HepG2 (cell line): ENCODE data around the gene C14orf119. TPM values are rescaled to one million over a fixed set of nuclear protein-coding genes. Genes with fewer than 3 reads are reported as not detected.

ENCODE experiments used
- ATAC-seq: fragments of 200-7000 bp; cut with Tn5 transposase; 3 replicates; pipeline ENCODE4 v1.9.1; 2020; ENCODE audit warnings: mild to moderate bottlenecking, moderate library complexity
- BruUV-seq: library from RNA; stranded (reverse); fragments of 400-500 nt; replicated peaks from 2 replicates; lab custom pipeline; 2021; lab: Mats Ljungman, UMichigan
- CTCF ChIA-PET: fragments of 300-600 bp; formaldehyde crosslinking; extraction: SDS; loops from one replicate; lab custom pipeline; 2021; ENCODE audit warnings: low total read pairs, inconsistent platforms, low intra/inter-chr PET ratio; lab: Yijun Ruan, JAX
- POLR2A ChIA-PET: fragments of 350-600 bp; sonication (Branson Sonifier 250); formaldehyde crosslinking; loops from one replicate; lab custom pipeline; 2020; ENCODE audit warnings: antibody characterized with exemption, inconsistent platforms; lab: Yijun Ruan, JAX
- DNase-seq: peaks from one replicate; pipeline ENCODE4 v3.0.0-alpha.2; 2015; ENCODE audit warnings: low spot score
- FAIRE-seq: peaks from 3 replicates; lab custom pipeline; 2011; peaks lifted over from hg19 to GRCh38; lab: Jason Lieb, UNC
- H2AFZ ChIP-seq: one replicate; pipeline ENCODE4 v1.6.1; 2011; ENCODE audit warnings: low read length, inconsistent platforms
- H3K27ac ChIP-seq: fragments of 300-600 bp; 3 replicates; pipeline ENCODE4 v1.8.0; 2011; ENCODE audit warnings: mixed run types, mild to moderate bottlenecking, mixed read lengths, low read length, inconsistent platforms; ENCODE audit not compliant: insufficient read depth; ENCODE audit errors: extremely low read length
- H3K27me3 ChIP-seq, 2 experiments: fragments of 200-600 bp in 1 of 2; 2 replicates in 1 of 2; 3 replicates in 1 of 2; pipeline versions ENCODE4 v1.6.0 to v1.8.0; 2011; ENCODE audit warnings: low read length in 2 of 2, mild to moderate bottlenecking in 2 of 2, moderate library complexity in 2 of 2, inconsistent platforms in 1 of 2; ENCODE audit not compliant: insufficient read depth in 2 of 2, control insufficient read depth in 1 of 2
- H3K36me3 ChIP-seq, 2 experiments: fragments of 200-600 bp in 1 of 2; replicated peaks in 1 of 2; 2 replicates in 1 of 2; 3 replicates in 1 of 2; pipeline versions ENCODE4 v1.5.1 to v1.8.0; 2011; ENCODE audit warnings: low read length in 2 of 2, inconsistent platforms in 1 of 2; ENCODE audit not compliant: insufficient read depth in 2 of 2, control insufficient read depth in 1 of 2
- H3K4me1 ChIP-seq: 2 replicates; pipeline ENCODE4 v1.5.1; 2012; ENCODE audit warnings: low read length, inconsistent platforms; ENCODE audit not compliant: insufficient read depth
- H3K4me2 ChIP-seq: 2 replicates; pipeline ENCODE4 v1.6.0; 2011; ENCODE audit warnings: low read depth, low read length, inconsistent platforms
- H3K4me3 ChIP-seq, 3 experiments: fragments of 200-600 bp in 1 of 3; sonication (generic), shearing (Covaris generic) in 1 of 3; replicated peaks in 1 of 3; 2 replicates each; pipeline ENCODE4 v1.5.1; 2011 to 2016; ENCODE audit warnings: low read length in 3 of 3, inconsistent platforms in 2 of 3, low read depth in 2 of 3, mild to moderate bottlenecking in 2 of 3, control low read depth in 1 of 3, mixed read lengths in 1 of 3; ENCODE audit not compliant: insufficient read depth in 1 of 3
- H3K79me2 ChIP-seq: one replicate; pipeline ENCODE4 v1.6.1; 2011; ENCODE audit warnings: low read length, inconsistent platforms; ENCODE audit not compliant: insufficient read depth
- H3K9ac ChIP-seq: 2 replicates; pipeline ENCODE4 v1.6.0; 2011; ENCODE audit warnings: mild to moderate bottlenecking, low read depth, low read length, inconsistent platforms; ENCODE audit not compliant: insufficient read depth
- H3K9me3 ChIP-seq: 2 replicates; pipeline ENCODE4 v1.5.1; 2012; ENCODE audit warnings: mild to moderate bottlenecking, low read length
- H4K20me1 ChIP-seq: 2 replicates; pipeline ENCODE4 v1.6.0; 2011; ENCODE audit warnings: inconsistent platforms, mild to moderate bottlenecking, low read length, moderate library complexity; ENCODE audit not compliant: insufficient read depth
- DNMT1 ChIP-seq: sonication (generic); formaldehyde crosslinking; IDR thresholded peaks from 2 replicates; pipeline ENCODE4 v1.5.1; 2020; ENCODE audit warnings: mild to moderate bottlenecking, missing genetic modification reagents
- JARID2 ChIP-seq: sonication (generic); formaldehyde crosslinking; IDR thresholded peaks from 2 replicates; pipeline ENCODE4 v1.8.1; 2023; ENCODE audit warnings: missing genetic modification reagents, inconsistent platforms; ENCODE audit not compliant: insufficient replicate concordance
- NFATC3 ChIP-seq: sonication (generic); formaldehyde crosslinking; IDR thresholded peaks from 2 replicates; pipeline ENCODE4 v1.5.1; 2020; ENCODE audit warnings: mild to moderate bottlenecking, missing genetic modification reagents
- POLR2G ChIP-seq: fragments of 200-400 bp; formaldehyde crosslinking; IDR thresholded peaks from 2 replicates; pipeline ENCODE4 v1.6.1; 2018; ENCODE audit warnings: mild to moderate bottlenecking, low read depth, low read length, moderate library complexity
- RBM22 ChIP-seq: fragments of 200-400 bp; formaldehyde crosslinking; optimal IDR thresholded peaks from 2 replicates; pipeline ENCODE3; 2017; ENCODE audit warnings: mild to moderate bottlenecking, low read length, moderate library complexity
- RELA ChIP-seq: sonication (generic); formaldehyde crosslinking; IDR thresholded peaks from 2 replicates; pipeline ENCODE4 v1.4.0; 2020; ENCODE audit warnings: missing genetic modification reagents
- ZNF10 ChIP-seq: sonication (generic); formaldehyde crosslinking; IDR thresholded peaks from 2 replicates; pipeline ENCODE4 v1.4.0; 2020; ENCODE audit warnings: mild to moderate bottlenecking, low read depth, missing genetic modification reagents, borderline replicate concordance
- ZNF577 ChIP-seq: sonication (generic); formaldehyde crosslinking; IDR thresholded peaks from 2 replicates; pipeline ENCODE4 v1.4.0; 2020; ENCODE audit warnings: mild to moderate bottlenecking, low read depth, missing genetic modification reagents, borderline replicate concordance
- ZNF660 ChIP-seq: sonication (generic); formaldehyde crosslinking; IDR thresholded peaks from 2 replicates; pipeline ENCODE4 v1.5.1; 2020; ENCODE audit warnings: mild to moderate bottlenecking, low read depth, missing genetic modification reagents, borderline replicate concordance
- ZNF839 ChIP-seq: sonication (generic); formaldehyde crosslinking; IDR thresholded peaks from 2 replicates; pipeline ENCODE4 v1.4.0; 2020; ENCODE audit warnings: missing genetic modification reagents, mild to moderate bottlenecking, borderline replicate concordance
- WGBS: methylation state at CpG from one replicate; pipeline ENCODE4 v1.1.6; 2017; ENCODE audit warnings: low lambda C conversion rate; 5-methylcytosine and 5-hydroxymethylcytosine counted together
- in situ Hi-C: cut with HindIII; loops from 2 replicates; pipeline ENCODE4 v1.10.0; 2017; ENCODE audit warnings: low pct_unique_long_range_greater_than_20kb; ENCODE audit not compliant: extremely low pct_ligation_motif_present
- intact Hi-C: fragments of 100-400 bp; cut with micrococcal nuclease; formaldehyde crosslinking; loops from one replicate; pipeline ENCODE4 v1.10.0; 2022; ENCODE audit not compliant: unreplicated experiment
- polyA plus RNA-seq, 8 experiments: library from polyadenylated mRNA; depleted of rRNA in 3 of 8; stranded (reverse) in 7 of 8; unstranded in 1 of 8; fragments of >200 nt; fragmentation: Illumina TruSeq in 4 of 8; extraction: Trizol in 4 of 8; gene quantifications; 2 replicates each; pipeline versions ENCODE4 v1.2.1 to v1.2.3, GENCODE V29; 2011 to 2016; ENCODE audit warnings: low read depth in 4 of 8, missing spikeins in 1 of 8, mixed read lengths in 1 of 8; ENCODE audit not compliant: insufficient read depth in 1 of 8
- total RNA-seq, 5 experiments: library from RNA; depleted of rRNA; stranded (reverse); fragments of >200 nt; fragmentation: Illumina TruSeq; extraction: Trizol; gene quantifications; 2 replicates each; pipeline ENCODE4 v1.2.3, GENCODE V29; 2016; ENCODE audit warnings: low read depth in 1 of 5
- TF ChIP-seq, protein P1 (sequence below): fragments of 450-650 bp; IDR thresholded peaks from 2 replicates; pipeline ENCODE4 v1.6.1; 2016
- TF ChIP-seq, protein P2 (sequence below): sonication (generic); formaldehyde crosslinking; IDR thresholded peaks from 2 replicates; pipeline ENCODE4 v1.5.0; 2020; ENCODE audit warnings: missing genetic modification reagents, mild to moderate bottlenecking, borderline replicate concordance
- TF ChIP-seq, protein P3 (sequence below): sonication (generic); formaldehyde crosslinking; IDR thresholded peaks from 2 replicates; pipeline ENCODE4; 2020; ENCODE audit warnings: missing genetic modification reagents, mild to moderate bottlenecking, borderline replicate concordance

C14orf119 gene
- total and polyA plus RNA-seq, 2 of the 13 experiments (the other 11 are each of a cell fraction or from before 2014, with no cell fraction given) = 117 to 206 TPM

DNA sequence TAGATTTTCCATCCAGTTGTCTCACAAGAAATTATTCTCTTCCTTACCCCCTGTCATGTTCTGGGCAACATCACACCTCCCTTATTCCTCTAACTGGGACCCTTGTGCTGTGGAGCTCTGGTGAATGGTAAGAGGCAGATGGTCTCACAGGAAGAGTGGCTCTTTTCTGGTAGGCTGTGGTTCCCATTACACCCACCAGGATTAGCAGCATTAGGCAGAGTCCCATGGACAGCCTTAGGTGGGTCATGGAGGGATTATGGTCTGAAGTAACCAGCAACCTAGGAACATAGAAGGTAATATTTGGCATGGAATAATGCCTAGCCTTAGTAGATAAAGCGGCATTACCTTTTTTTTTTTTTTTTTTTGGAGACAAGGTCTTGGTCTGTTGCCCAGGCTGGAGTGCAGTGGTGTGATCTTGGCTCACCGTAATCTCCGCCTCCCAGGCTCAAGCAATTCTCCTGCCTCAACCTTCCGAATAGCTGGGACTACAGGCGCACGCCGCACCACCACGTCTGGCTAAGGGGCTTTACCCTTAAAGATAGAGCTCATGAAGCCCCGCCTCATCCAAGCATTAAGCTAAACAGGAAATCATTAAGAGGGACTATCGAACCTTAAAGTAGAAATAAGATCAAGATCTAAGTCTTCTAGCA lies 4.0 kb downstream of the C14orf119 start:
- Histone ChIP-seq H3K27me3 (peaks cover 8 to 34% of the 10 kb centered on the region in 2 experiments), H3K4me1 (peaks cover 28% of the 10 kb centered on the region), H3K4me2 (no peak overlapping the region), H4K20me1 (peaks cover 3% of the 10 kb centered on the region), H3K9me3 (no peaks in the 10 kb centered on the region), H3K27ac (no peak overlapping the region), H3K4me3 (no peak overlapping the region), H2AFZ (no peak overlapping the region), H3K79me2 (peaks cover 34% of the 10 kb centered on the region), H3K36me3 (peaks cover 12 to 24% of the 10 kb centered on the region in 2 experiments), H3K9ac (no peak overlapping the region)
- peak; percentile 47; the same call in 1 of the 2 replicates for TF ChIP-seq POLR2G
- TF ChIP-seq NFATC3 (CRISPR knock-in tag) = no peak
- no peak for TF ChIP-seq ZNF577 (CRISPR knock-in tag)
- TF ChIP-seq ZNF839 = no peak
- TF ChIP-seq, protein P1, sequence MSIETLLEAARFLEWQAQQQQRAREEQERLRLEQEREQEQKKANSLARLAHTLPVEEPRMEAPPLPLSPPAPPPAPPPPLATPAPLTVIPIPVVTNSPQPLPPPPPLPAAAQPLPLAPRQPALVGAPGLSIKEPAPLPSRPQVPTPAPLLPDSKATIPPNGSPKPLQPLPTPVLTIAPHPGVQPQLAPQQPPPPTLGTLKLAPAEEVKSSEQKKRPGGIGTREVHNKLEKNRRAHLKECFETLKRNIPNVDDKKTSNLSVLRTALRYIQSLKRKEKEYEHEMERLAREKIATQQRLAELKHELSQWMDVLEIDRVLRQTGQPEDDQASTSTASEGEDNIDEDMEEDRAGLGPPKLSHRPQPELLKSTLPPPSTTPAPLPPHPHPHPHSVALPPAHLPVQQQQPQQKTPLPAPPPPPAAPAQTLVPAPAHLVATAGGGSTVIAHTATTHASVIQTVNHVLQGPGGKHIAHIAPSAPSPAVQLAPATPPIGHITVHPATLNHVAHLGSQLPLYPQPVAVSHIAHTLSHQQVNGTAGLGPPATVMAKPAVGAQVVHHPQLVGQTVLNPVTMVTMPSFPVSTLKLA = no peak
- no peak for TF ChIP-seq RELA (CRISPR knock-in tag)
- peak; percentile 84 for TF ChIP-seq RBM22
- no peak for TF ChIP-seq JARID2 (CRISPR knock-in tag)
- TF ChIP-seq, protein P2, sequence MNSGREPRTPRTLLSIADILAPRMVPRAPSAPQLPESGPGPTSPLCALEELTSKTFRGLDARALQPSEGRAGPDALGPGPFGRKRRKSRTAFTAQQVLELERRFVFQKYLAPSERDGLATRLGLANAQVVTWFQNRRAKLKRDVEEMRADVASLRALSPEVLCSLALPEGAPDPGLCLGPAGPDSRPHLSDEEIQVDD (CRISPR knock-in tag) = 0 out of 2 replicates have a peak, but pooled peaks have one; percentile 48
- TF ChIP-seq, protein P3, sequence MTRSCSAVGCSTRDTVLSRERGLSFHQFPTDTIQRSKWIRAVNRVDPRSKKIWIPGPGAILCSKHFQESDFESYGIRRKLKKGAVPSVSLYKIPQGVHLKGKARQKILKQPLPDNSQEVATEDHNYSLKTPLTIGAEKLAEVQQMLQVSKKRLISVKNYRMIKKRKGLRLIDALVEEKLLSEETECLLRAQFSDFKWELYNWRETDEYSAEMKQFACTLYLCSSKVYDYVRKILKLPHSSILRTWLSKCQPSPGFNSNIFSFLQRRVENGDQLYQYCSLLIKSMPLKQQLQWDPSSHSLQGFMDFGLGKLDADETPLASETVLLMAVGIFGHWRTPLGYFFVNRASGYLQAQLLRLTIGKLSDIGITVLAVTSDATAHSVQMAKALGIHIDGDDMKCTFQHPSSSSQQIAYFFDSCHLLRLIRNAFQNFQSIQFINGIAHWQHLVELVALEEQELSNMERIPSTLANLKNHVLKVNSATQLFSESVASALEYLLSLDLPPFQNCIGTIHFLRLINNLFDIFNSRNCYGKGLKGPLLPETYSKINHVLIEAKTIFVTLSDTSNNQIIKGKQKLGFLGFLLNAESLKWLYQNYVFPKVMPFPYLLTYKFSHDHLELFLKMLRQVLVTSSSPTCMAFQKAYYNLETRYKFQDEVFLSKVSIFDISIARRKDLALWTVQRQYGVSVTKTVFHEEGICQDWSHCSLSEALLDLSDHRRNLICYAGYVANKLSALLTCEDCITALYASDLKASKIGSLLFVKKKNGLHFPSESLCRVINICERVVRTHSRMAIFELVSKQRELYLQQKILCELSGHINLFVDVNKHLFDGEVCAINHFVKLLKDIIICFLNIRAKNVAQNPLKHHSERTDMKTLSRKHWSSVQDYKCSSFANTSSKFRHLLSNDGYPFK (CRISPR knock-in tag) = no peak
- TF ChIP-seq DNMT1 (CRISPR knock-in tag) = no peak
- no peak for TF ChIP-seq ZNF660 (CRISPR knock-in tag)
- no peak for TF ChIP-seq ZNF10
- FAIRE-seq = no peak
- no peak for DNase-seq
- intact Hi-C loops = loop anchor here (10.0 kb wide), 1 partner anchor 1015 kb away; the partner anchor contains the start of genes DCAF11 and NRL
- CTCF ChIA-PET = no interaction called here
- in situ Hi-C loops = no loop called here
- WGBS = 98% methylated on average over 10 of the region's 10 CpGs
- POLR2A ChIA-PET = no interaction called here
- no peak for ATAC-seq
- no TSS peak for BruUV-seq
